HEK293 (cell line): Measurements from ENCODE around the gene SLC35F4.

ENCODE experiments used
- CTCF ChIA-PET: fragments of 350-600 bp; formaldehyde crosslinking; extraction: SDS; loops from one replicate; lab custom pipeline; 2021; ENCODE audit warnings: antibody characterized with exemption; lab: Yijun Ruan, JAX
- POLR2A ChIA-PET: fragments of 300-600 bp; formaldehyde crosslinking; extraction: SDS; loops from one replicate; lab custom pipeline; 2020; ENCODE audit warnings: antibody characterized with exemption, inconsistent platforms; lab: Yijun Ruan, JAX
- H3K27ac ChIP-seq: fragments of 200-500 bp; sonication (Bioruptor generic); 2 replicates; pipeline ENCODE4 v1.5.1; 2014; ENCODE audit warnings: low read depth, low read length, control low read depth, inconsistent platforms; ENCODE audit errors: extremely low read depth
- H3K36me3 ChIP-seq, 2 experiments: fragments of 200-500 bp in 1 of 2; sonication (Bioruptor generic) in 1 of 2; 1 replicate in 1 of 2; 2 replicates in 1 of 2; pipeline ENCODE4 v1.5.1; 2014 to 2017; ENCODE audit warnings: inconsistent platforms in 2 of 2, low read length in 2 of 2; ENCODE audit not compliant: control insufficient read depth in 2 of 2, insufficient read depth in 1 of 2
- H3K4me1 ChIP-seq: fragments of 200-500 bp; sonication (Bioruptor generic); 2 replicates; pipeline ENCODE4 v1.5.1; 2014; ENCODE audit warnings: mild to moderate bottlenecking, low read length, inconsistent platforms; ENCODE audit not compliant: control insufficient read depth, insufficient read depth
- H3K4me3 ChIP-seq: 2 replicates; pipeline ENCODE4 v1.5.1; 2011; ENCODE audit warnings: low read depth, mild to moderate bottlenecking, control low read depth, low read length, moderate library complexity
- H3K9me3 ChIP-seq: fragments of 200-500 bp; sonication (Bioruptor generic); 2 replicates; pipeline ENCODE4 v1.5.1; 2014; ENCODE audit warnings: low read depth, low read length, inconsistent platforms; ENCODE audit not compliant: control insufficient read depth, insufficient read depth
- AEBP2 ChIP-seq: fragments of 450-650 bp; formaldehyde crosslinking; IDR thresholded peaks from 2 replicates; pipeline ENCODE4 v1.5.1; 2016; ENCODE audit warnings: missing biosample characterization, missing genetic modification characterization, borderline replicate concordance
- BCL11A ChIP-seq: fragments of 450-650 bp; formaldehyde crosslinking; IDR thresholded peaks from 2 replicates; pipeline ENCODE4 v1.5.1; 2016; ENCODE audit warnings: low read depth, missing biosample characterization, missing genetic modification characterization
- HOXC10 ChIP-seq: sonication (generic); formaldehyde crosslinking; IDR thresholded peaks from 2 replicates; pipeline ENCODE4 v1.8.1; 2023; ENCODE audit warnings: mild to moderate bottlenecking, missing genetic modification reagents
- INSM2 ChIP-seq: fragments of 450-650 bp; formaldehyde crosslinking; IDR thresholded peaks from 2 replicates; pipeline ENCODE4 v1.5.1; 2016; ENCODE audit warnings: missing biosample characterization, missing genetic modification characterization
- OSR2 ChIP-seq: fragments of 450-650 bp; formaldehyde crosslinking; IDR thresholded peaks from 2 replicates; pipeline ENCODE4 v1.5.1; 2016; ENCODE audit warnings: missing biosample characterization, missing genetic modification characterization
- PATZ1 ChIP-seq: fragments of 450-650 bp; formaldehyde crosslinking; IDR thresholded peaks from 2 replicates; pipeline ENCODE4 v1.5.1; 2016; ENCODE audit warnings: missing biosample characterization, missing genetic modification characterization
- PRDM10 ChIP-seq: fragments of 450-650 bp; formaldehyde crosslinking; IDR thresholded peaks from 2 replicates; pipeline ENCODE4 v1.5.1; 2016; ENCODE audit warnings: missing biosample characterization, missing genetic modification characterization
- SCRT2 ChIP-seq: fragments of 450-650 bp; formaldehyde crosslinking; IDR thresholded peaks from 2 replicates; pipeline ENCODE4 v1.5.1; 2016; ENCODE audit warnings: missing biosample characterization, missing genetic modification characterization
- YY1 ChIP-seq: fragments of 450-650 bp; formaldehyde crosslinking; IDR thresholded peaks from 2 replicates; pipeline ENCODE4 v1.5.1; 2018; ENCODE audit warnings: missing biosample characterization, missing genetic modification characterization
- ZBTB6 ChIP-seq: fragments of 450-650 bp; formaldehyde crosslinking; IDR thresholded peaks from 2 replicates; pipeline ENCODE4 v1.5.1; 2017; ENCODE audit warnings: missing biosample characterization, missing genetic modification characterization
- ZNF157 ChIP-seq: fragments of 450-650 bp; formaldehyde crosslinking; IDR thresholded peaks from 2 replicates; pipeline ENCODE4 v1.5.1; 2016; ENCODE audit warnings: missing biosample characterization, missing genetic modification characterization
- ZNF302 ChIP-seq: fragments of 450-650 bp; formaldehyde crosslinking; IDR thresholded peaks from 2 replicates; pipeline ENCODE4 v1.5.1; 2016; ENCODE audit warnings: missing biosample characterization, missing genetic modification characterization, low read depth
- ZNF391 ChIP-seq: fragments of 450-650 bp; formaldehyde crosslinking; IDR thresholded peaks from 2 replicates; pipeline ENCODE4 v1.5.1; 2016; ENCODE audit warnings: low read depth, missing biosample characterization, missing genetic modification characterization, borderline replicate concordance
- ZNF423 ChIP-seq: fragments of 450-650 bp; formaldehyde crosslinking; IDR thresholded peaks from 2 replicates; pipeline ENCODE4 v1.5.1; 2016; ENCODE audit warnings: missing biosample characterization, missing genetic modification characterization
- ZNF518A ChIP-seq: fragments of 450-650 bp; formaldehyde crosslinking; conservative IDR thresholded peaks from 2 replicates; pipeline ENCODE4 v1.5.1; 2016; ENCODE audit warnings: low read depth, missing biosample characterization, missing genetic modification characterization
- ZNF692 ChIP-seq: fragments of 450-650 bp; formaldehyde crosslinking; IDR thresholded peaks from 2 replicates; pipeline ENCODE4 v1.5.1; 2016; ENCODE audit warnings: missing biosample characterization, missing genetic modification characterization
- ZNF707 ChIP-seq: fragments of 450-650 bp; formaldehyde crosslinking; IDR thresholded peaks from 2 replicates; pipeline ENCODE4 v1.5.1; 2016; ENCODE audit warnings: missing biosample characterization, missing genetic modification characterization

Gene SLC35F4

GRCh38 chr14:57652769-57653168 lies 213.1 kb downstream of the SLC35F4 start (continued):
- TF ChIP-seq ZNF157 (tag by site-specific recombination) (no peak), HOXC10 (CRISPR knock-in tag) (no peak), ZNF707 (tag by site-specific recombination) (no peak)

- no peaks in the 10 kb centered on the region for H3K9me3 ChIP-seq
- POLR2A ChIA-PET: no interaction called here
- H3K4me1 ChIP-seq: no peaks in the 10 kb centered on the region
- no peak overlapping the region for H3K4me3 ChIP-seq
- no peak overlapping the region for H3K27ac ChIP-seq
- CTCF ChIA-PET: interaction anchor here (0.6 kb wide), 1 partner anchor 10 kb away, joined by 3 read pairs; no protein-coding TSS in a partner anchor
- H3K36me3 ChIP-seq: no peaks in the 10 kb centered on the region
- TF ChIP-seq ZBTB6 (tag by site-specific recombination) (no peak), BCL11A (tag by site-specific recombination) (no peak), PRDM10 (no peak), OSR2 (tag by site-specific recombination) (no peak), SCRT2 (tag by site-specific recombination) (no peak), ZNF302 (tag by site-specific recombination) (no peak), YY1 (tag by site-specific recombination) (no peak), ZNF391 (tag by site-specific recombination) (no peak), PATZ1 (tag by site-specific recombination) (no peak), ZNF692 (tag by site-specific recombination) (no peak), ZNF518A (tag by site-specific recombination) (no peak), ZNF423 (tag by site-specific recombination) (no peak), INSM2 (tag by site-specific recombination) (no peak), AEBP2 (tag by site-specific recombination) (no peak)
These were observed 224.1 kb downstream of the SLC35F4 start for GRCh38 chr14:57641776-57642175.
